Measurements from ENCODE around the gene CIDEA.

The CIDEA gene

DNA sequence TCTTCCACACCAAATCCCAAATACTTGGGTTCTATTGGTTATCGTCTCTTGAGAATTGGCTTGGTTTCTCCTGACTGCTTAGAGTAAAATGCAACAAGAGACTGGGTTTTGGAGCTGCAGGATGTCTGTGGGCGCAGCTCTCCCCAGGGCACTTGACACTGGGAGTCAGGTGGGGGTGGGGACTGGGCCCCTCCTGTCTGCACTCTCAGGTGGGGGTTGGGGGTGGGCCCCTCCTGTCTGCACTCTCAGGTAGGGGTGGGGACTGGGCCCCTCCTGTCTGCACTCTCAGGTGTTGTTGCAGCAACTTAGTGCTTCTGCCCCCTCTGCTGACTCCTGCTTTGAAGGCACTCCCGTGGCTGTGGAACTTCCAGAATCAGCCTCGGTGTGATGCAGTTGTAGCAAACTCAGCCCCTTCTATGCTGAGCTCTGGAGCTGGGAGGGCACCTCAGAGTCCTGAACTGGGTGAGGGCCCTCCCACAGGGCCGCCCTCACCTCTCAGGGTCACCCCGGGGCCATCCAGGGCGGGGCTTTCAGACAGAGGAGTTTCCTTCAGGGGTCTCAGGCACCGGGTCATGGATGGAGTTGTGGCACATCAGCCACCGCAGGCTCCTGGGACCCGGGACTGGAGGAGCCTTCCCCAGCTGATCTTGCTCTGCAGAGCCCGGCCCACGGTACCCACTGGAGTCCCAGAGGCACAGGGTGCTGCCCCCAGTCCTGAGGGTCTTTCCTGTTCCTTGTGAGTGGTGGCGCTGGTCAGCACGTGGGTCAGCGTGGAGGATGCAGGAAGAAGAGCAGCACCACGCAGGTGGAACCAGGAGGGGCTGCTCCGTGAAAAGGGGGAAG lies 22.9 kb upstream of the CIDEA start:
- no peak for DNase-seq
- no peak overlapping the region for H3K4me3 ChIP-seq (ENCODE audit: low read depth, low read length)
- in situ Hi-C loops (cut with HindIII; ENCODE audit: low pct_ligation_motif_present, low sequenced_read_pairs), result no loop called here
- no peak for TF ChIP-seq CTCF (IDR thresholded peaks at IDR 0.05; ENCODE audit: low read depth, low read length, missing control alignments)
- H3K27ac ChIP-seq, result no peak overlapping the region
- H3K36me3 ChIP-seq (replicated peaks), result no peaks in the 10 kb centered on the region
- H3K27me3 ChIP-seq (replicated peaks), result no peaks in the 10 kb centered on the region

DNA sequence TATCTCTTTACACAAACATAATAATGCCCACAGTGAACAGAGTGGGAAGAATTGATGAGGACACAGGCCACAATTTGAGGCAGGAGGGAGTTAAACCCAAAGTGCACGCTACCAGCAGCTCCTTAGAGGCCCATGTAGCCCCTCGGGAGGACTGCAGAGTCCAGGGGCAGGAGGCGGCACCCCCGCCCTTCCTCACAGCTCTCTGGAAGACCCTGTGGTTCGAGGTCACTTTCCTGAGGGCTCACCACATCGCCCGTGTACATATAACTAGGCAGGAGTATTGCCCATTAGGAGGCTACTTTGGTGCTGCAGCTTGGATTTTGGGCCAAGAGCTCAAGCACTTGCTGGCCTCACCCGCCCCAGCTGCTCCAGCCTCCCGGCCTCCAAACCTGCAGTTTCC lies 22.2 kb upstream of the CIDEA start:
- H3K36me3 ChIP-seq (replicated peaks), result no peaks in the 10 kb centered on the region
- no peak overlapping the region for H3K27ac ChIP-seq
- DNase-seq, result no peak
- no peak for TF ChIP-seq CTCF (IDR thresholded peaks at IDR 0.05; ENCODE audit: low read depth, low read length, missing control alignments)
- H3K27me3 ChIP-seq (replicated peaks), result no peaks in the 10 kb centered on the region
- H3K4me3 ChIP-seq (ENCODE audit: low read depth, low read length), result no peak overlapping the region
- in situ Hi-C loops (cut with HindIII; ENCODE audit: low pct_ligation_motif_present, low sequenced_read_pairs), result no loop called here

- DNase-seq, result peak; percentile 99
- Histone ChIP-seq H3K27me3 (replicated peaks) (no peaks in the 10 kb centered on the region), H3K27ac (peak overlapping the region; percentile 91), H3K4me3 (ENCODE audit: low read depth, low read length) (no peak overlapping the region), H3K36me3 (replicated peaks) (no peaks in the 10 kb centered on the region)
- TF ChIP-seq CTCF (IDR thresholded peaks at IDR 0.05; ENCODE audit: low read depth, low read length, missing control alignments), result no peak
- in situ Hi-C loops (cut with HindIII; ENCODE audit: low pct_ligation_motif_present, low sequenced_read_pairs), result no loop called here
Observed at GRCh38 chr18:12233378-12233777, 20.8 kb upstream of the CIDEA start.

DNA sequence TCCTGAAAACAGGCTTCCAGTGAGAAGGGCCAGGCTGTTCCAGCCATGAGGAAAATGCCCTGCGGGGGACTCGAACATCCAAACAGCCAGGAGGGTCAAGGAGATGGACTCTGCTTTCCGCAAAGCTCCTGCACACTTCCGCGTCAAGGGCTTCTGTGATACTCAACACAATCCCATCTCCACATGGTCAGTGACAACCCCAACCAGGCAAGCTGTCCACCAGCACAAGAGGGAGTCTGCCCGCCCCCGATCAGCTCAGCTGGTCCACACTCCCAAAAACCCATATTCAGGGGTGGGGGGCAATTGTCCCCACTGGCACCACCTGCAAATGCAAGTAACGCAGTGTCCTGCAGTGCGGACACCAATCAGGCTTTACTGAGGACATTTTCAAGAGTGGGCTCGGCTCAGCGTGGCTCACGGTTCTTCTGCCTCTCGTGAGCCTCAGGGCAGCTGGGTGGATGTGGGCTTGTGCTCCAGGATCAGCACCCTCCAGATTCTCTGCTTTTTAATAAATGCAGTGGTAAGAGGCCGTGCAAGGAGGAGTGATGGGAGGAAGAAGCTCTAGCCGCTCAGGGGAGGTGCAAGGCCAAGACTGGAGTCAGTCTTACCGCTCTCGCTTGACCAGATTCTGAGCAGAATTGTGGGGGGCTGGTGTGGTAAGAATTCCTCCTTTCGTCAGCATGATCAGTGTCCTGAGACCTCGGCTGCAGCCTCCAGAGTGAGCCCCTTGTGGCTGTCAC lies 19.5 kb upstream of the CIDEA start:
- no peaks in the 10 kb centered on the region for H3K27me3 ChIP-seq (replicated peaks)
- TF ChIP-seq CTCF (IDR thresholded peaks at IDR 0.05; ENCODE audit: low read depth, low read length, missing control alignments), result no peak
- no peaks in the 10 kb centered on the region for H3K36me3 ChIP-seq (replicated peaks)
- in situ Hi-C loops (cut with HindIII; ENCODE audit: low pct_ligation_motif_present, low sequenced_read_pairs), result no loop called here
- DNase-seq, result no peak
- H3K4me3 ChIP-seq (ENCODE audit: low read depth, low read length), result no peak overlapping the region
- peak overlapping the region; percentile 70 for H3K27ac ChIP-seq

GRCh38 chr18:12236141-12236540 lies 18.0 kb upstream of the CIDEA start:
- Histone ChIP-seq H3K27ac (no peak overlapping the region), H3K36me3 (replicated peaks) (no peaks in the 10 kb centered on the region), H3K4me3 (ENCODE audit: low read depth, low read length) (no peak overlapping the region), H3K27me3 (replicated peaks) (no peaks in the 10 kb centered on the region)
- no peak for TF ChIP-seq CTCF (IDR thresholded peaks at IDR 0.05; ENCODE audit: low read depth, low read length, missing control alignments)
- DNase-seq, result no peak
- in situ Hi-C loops (cut with HindIII; ENCODE audit: low pct_ligation_motif_present, low sequenced_read_pairs), result no loop called here

Measured in brain microvascular endothelial cell (primary cell).